Measurements from ENCODE around the gene MZF1. TPM values are rescaled to one million over a fixed set of nuclear protein-coding genes. Genes with fewer than 3 reads are reported as not detected.

The MZF1 gene
- total RNA-seq, 1 experiment from 2014 or later: 33.0 TPM

- Histone ChIP-seq H3K9me2 (ENCODE audit: insufficient read depth) (no peaks in the 10 kb centered on the region), H2AFZ (ENCODE audit: low read depth, low read length, poor library complexity, severe bottlenecking) (no peak overlapping the region), H3K27ac (ENCODE audit: low read depth, low read length) (no peak overlapping the region), H4K20me1 (ENCODE audit: insufficient read depth) (no peaks in the 10 kb centered on the region), H3K27me3 (ENCODE audit: insufficient read depth, low read length) (no peaks in the 10 kb centered on the region), H3K9ac (ENCODE audit: low read length) (no peak overlapping the region), H3K4me3 (replicated peaks in 1 of 2; ENCODE audit: low read depth in 1 of 2, low read length in 2 of 2) (no peak overlapping the region), H3K4me2 (ENCODE audit: low read length) (no peak overlapping the region), H3K4me1 (ENCODE audit: control insufficient read depth in 1 of 2, insufficient read depth in 2 of 2, low read length in 2 of 2) (peaks cover 3 to 9% of the 10 kb centered on the region in 2 experiments; a peak in 3 of 4 replicates), H3K79me2 (ENCODE audit: insufficient read depth, low read length) (no peaks in the 10 kb centered on the region), H3K36me3 (ENCODE audit: control insufficient read depth in 1 of 2, insufficient read depth in 2 of 2, low read length in 2 of 2) (peaks cover 0 to 4% of the 10 kb centered on the region in 2 experiments; a peak in 2 of 4 replicates), H3K9me3 (ENCODE audit: control insufficient read depth in 1 of 2, insufficient read depth in 1 of 2, low read depth in 1 of 2, low read length in 2 of 2) (no peaks in the 10 kb centered on the region)
- intact Hi-C loops (cut with micrococcal nuclease): no loop called here
- CTCF ChIA-PET: no interaction called here
- ATAC-seq (no peak), DNase-seq (ENCODE audit: low read depth, low spot score) (no peak)
- TF ChIP-seq CTCF (IDR thresholded peaks at IDR 0.05 in 2 of 3, conservative IDR thresholded peaks at IDR 0.05 in 1 of 3; ENCODE audit: borderline replicate concordance in 1 of 3, insufficient read depth in 1 of 3, low read depth in 2 of 3, low read length in 2 of 3) (no peak), ZFX (IDR thresholded peaks at IDR 0.05) (no peak), EZH2 (IDR thresholded peaks at IDR 0.05) (no peak), CBX3 (IDR thresholded peaks at IDR 0.05; ENCODE audit: low read depth) (no peak), ZNF274 (IDR thresholded peaks at IDR 0.05; ENCODE audit: low read depth, low read length) (no peak), YY1 (IDR thresholded peaks at IDR 0.05; ENCODE audit: extremely low read depth, insufficient replicate concordance, low read depth, low read length) (no peak), JUND (IDR thresholded peaks at IDR 0.05) (no peak), SIN3A (IDR thresholded peaks at IDR 0.05; ENCODE audit: low read depth) (no peak), POLR2A (IDR thresholded peaks at IDR 0.05; ENCODE audit: borderline replicate concordance, extremely low read depth, insufficient read depth, insufficient read length) (no peak)
- BruUV-seq (replicated peaks): no TSS peak
- RAD21 ChIA-PET (ENCODE audit: low non-redundant PET in 1 of 2, low total read pairs in 2 of 2, uncharacterized antibody in 2 of 2, unreplicated experiment in 2 of 2): no interaction called here
- POLR2A ChIA-PET: no interaction called here
Observed at GRCh38 chr19:58585442-58586132, 12.5 kb upstream of the MZF1 start.

Measured in HCT116 (cell line).